IMR-90 (cell line): Measurements from ENCODE around the gene GBF1. TPM values are rescaled to one million over a fixed set of nuclear protein-coding genes. Genes with fewer than 3 reads are reported as not detected.

Source experiments
- ATAC-seq: fragments of 200-7000 bp; cut with Tn5 transposase; 2 replicates; pipeline ENCODE4 v1.9.1; 2020; ENCODE audit warnings: low read depth, mild to moderate bottlenecking, moderate library complexity
- BruUV-seq: library from RNA; stranded (reverse); fragments of 400-500 nt; replicated peaks from 2 replicates; lab custom pipeline; 2021; lab: Mats Ljungman, UMichigan
- CTCF ChIA-PET: fragments of 300-600 bp; formaldehyde crosslinking; extraction: SDS; loops from one replicate; lab custom pipeline; 2021; ENCODE audit warnings: antibody characterized with exemption; lab: Yijun Ruan, JAX
- POLR2A ChIA-PET: fragments of 300-600 bp; sonication (Branson Sonifier 250); formaldehyde crosslinking; loops from one replicate; lab custom pipeline; 2022; ENCODE audit warnings: antibody characterized with exemption; ENCODE audit not compliant: unreplicated experiment; lab: Charles Lee
- DNase-seq: peaks from one replicate; pipeline ENCODE4 v3.0.0; 2013
- H2AFZ ChIP-seq: replicated peaks from 2 replicates; pipeline ENCODE3; 2013; ENCODE audit warnings: low read length, mild to moderate bottlenecking; ENCODE audit not compliant: poor library complexity
- H2AK5ac ChIP-seq: 2 replicates; pipeline ENCODE4 v1.6.1; 2013; ENCODE audit warnings: low read depth, low read length, inconsistent platforms
- H2AK9ac ChIP-seq: replicated peaks from 2 replicates; pipeline ENCODE3; 2013; ENCODE audit warnings: mild to moderate bottlenecking, low read depth, low read length, moderate library complexity; ENCODE audit not compliant: poor library complexity
- H2BK120ac ChIP-seq: 2 replicates; pipeline ENCODE4 v1.6.1; 2013; ENCODE audit warnings: low read depth, low read length, inconsistent platforms
- H2BK15ac ChIP-seq: 3 replicates; pipeline ENCODE4 v1.6.1; 2013; ENCODE audit warnings: low read depth, low read length, inconsistent platforms
- H2BK20ac ChIP-seq: 2 replicates; pipeline ENCODE4 v1.6.1; 2013; ENCODE audit warnings: low read depth, mild to moderate bottlenecking, inconsistent platforms, low read length, moderate library complexity
- H2BK5ac ChIP-seq: 2 replicates; pipeline ENCODE4 v1.6.1; 2013; ENCODE audit warnings: mild to moderate bottlenecking, low read depth, low read length, inconsistent platforms; ENCODE audit not compliant: poor library complexity, severe bottlenecking
- H3K14ac ChIP-seq: replicated peaks from 2 replicates; pipeline ENCODE4 v1.6.1; 2013; ENCODE audit warnings: low read depth, low read length, inconsistent platforms
- H3K18ac ChIP-seq: 2 replicates; pipeline ENCODE4 v1.6.1; 2013; ENCODE audit warnings: low read depth, low read length, control low read depth
- H3K23ac ChIP-seq: 2 replicates; pipeline ENCODE4 v1.6.1; 2013; ENCODE audit warnings: low read depth, low read length, inconsistent platforms
- H3K27ac ChIP-seq: 2 replicates; pipeline ENCODE4 v1.5.1; 2013; ENCODE audit warnings: mild to moderate bottlenecking, control low read depth, low read length; ENCODE audit not compliant: insufficient read depth
- H3K27me3 ChIP-seq: 2 replicates; pipeline ENCODE4 v1.6.1; 2013; ENCODE audit warnings: low read length; ENCODE audit not compliant: control insufficient read depth, insufficient read depth
- H3K36me3 ChIP-seq: 2 replicates; pipeline ENCODE4 v1.6.1; 2013; ENCODE audit warnings: low read length, mixed read lengths; ENCODE audit not compliant: control insufficient read depth, insufficient read depth
- H3K4ac ChIP-seq: 2 replicates; pipeline ENCODE4 v1.6.1; 2013; ENCODE audit warnings: low read depth, low read length, inconsistent platforms
- H3K4me1 ChIP-seq: 2 replicates; pipeline ENCODE4 v1.6.1; 2013; ENCODE audit warnings: low read length, mixed read lengths; ENCODE audit not compliant: control insufficient read depth, insufficient read depth
- H3K4me2 ChIP-seq: 2 replicates; pipeline ENCODE4 v1.6.1; 2013; ENCODE audit warnings: low read depth, mild to moderate bottlenecking, control low read depth, low read length, moderate library complexity
- H3K4me3 ChIP-seq: 2 replicates; pipeline ENCODE4 v1.5.1; 2013; ENCODE audit warnings: low read depth, mild to moderate bottlenecking, control low read depth, low read length, moderate library complexity; ENCODE audit not compliant: insufficient read depth
- H3K56ac ChIP-seq: 2 replicates; pipeline ENCODE4 v1.6.1; 2013; ENCODE audit warnings: low read length, inconsistent platforms; ENCODE audit not compliant: insufficient read depth; ENCODE audit errors: extremely low read depth
- H3K79me1 ChIP-seq, 2 experiments: 2 replicates each; pipeline ENCODE4 v1.6.1; 2013; ENCODE audit warnings: low read length in 2 of 2, inconsistent platforms in 1 of 2, low read depth in 1 of 2
- H3K9ac ChIP-seq: 2 replicates; pipeline ENCODE4 v1.6.1; 2013; ENCODE audit warnings: low read depth, low read length, control low read depth
- H3K9me1 ChIP-seq: 2 replicates; pipeline ENCODE4 v1.6.1; 2013; ENCODE audit warnings: low read length, inconsistent platforms; ENCODE audit not compliant: insufficient read depth
- H3K9me3 ChIP-seq: 2 replicates; pipeline ENCODE4 v1.6.1; 2013; ENCODE audit warnings: low read length; ENCODE audit not compliant: control insufficient read depth, insufficient read depth
- H4K20me1 ChIP-seq: 2 replicates; pipeline ENCODE4 v1.6.1; 2013; ENCODE audit warnings: low read length, inconsistent platforms; ENCODE audit not compliant: insufficient read depth
- H4K5ac ChIP-seq: 2 replicates; pipeline ENCODE4 v1.6.1; 2013; ENCODE audit warnings: mild to moderate bottlenecking, low read depth, low read length, control low read depth
- H4K8ac ChIP-seq, 2 experiments: 2 replicates each; pipeline ENCODE4 v1.6.1; 2013; ENCODE audit warnings: low read depth in 2 of 2, low read length in 2 of 2, control low read depth in 1 of 2, inconsistent platforms in 1 of 2
- H4K91ac ChIP-seq: 2 replicates; pipeline ENCODE4 v1.6.1; 2013; ENCODE audit warnings: low read depth, low read length, inconsistent platforms; ENCODE audit not compliant: insufficient read depth
- FOS ChIP-seq: fragments of 150-350 bp; IDR thresholded peaks from 2 replicates; pipeline ENCODE4 v1.6.1; 2016; ENCODE audit warnings: low read depth, low read length
- RCOR1 ChIP-seq: IDR thresholded peaks from 2 replicates; pipeline ENCODE4 v1.6.1; 2012; ENCODE audit warnings: mild to moderate bottlenecking, low read length, improper control_type of control experiment; ENCODE audit not compliant: insufficient replicate concordance
- WGBS, 2 experiments: methylation state at CpG; one replicate each; pipeline versions ENCODE4 v1.1.5 to v1.1.7; 2013; ENCODE audit warnings: missing lambda C conversion rate in 2 of 2; ENCODE audit not compliant: insufficient read length in 1 of 2; ENCODE audit errors: extremely low coverage in 2 of 2; 5-methylcytosine and 5-hydroxymethylcytosine counted together
- dilution Hi-C: fragments of 300-500 bp; cut with HindIII; formaldehyde crosslinking; loops from one replicate; pipeline ENCODE4 v1.14.3; 2018; ENCODE audit warnings: low sequenced_read_pairs; ENCODE audit not compliant: unreplicated experiment
- in situ Hi-C: fragments of 300-500 bp; cut with MboI; formaldehyde crosslinking; loops from 3 replicates; pipeline ENCODE4 v1.14.3; 2019; ENCODE audit warnings: low sequenced_read_pairs, inconsistent platforms, mixed read lengths
- intact Hi-C: fragments of 100-400 bp; cut with micrococcal nuclease; formaldehyde crosslinking; loops from 2 replicates; pipeline ENCODE4 v1.10.0; 2022
- polyA plus RNA-seq, 3 experiments: library from polyadenylated mRNA; depleted of rRNA; stranded (reverse); fragments of >200 nt; gene quantifications; 2 replicates each; pipeline ENCODE4 v1.2.3, GENCODE V29; 2012; ENCODE audit warnings: low replicate concordance in 1 of 3
- total RNA-seq: library from RNA; depleted of rRNA; stranded (reverse); fragments of >200 nt; gene quantifications from 2 replicates; pipeline ENCODE4 v1.2.3, GENCODE V29; 2012
- TF ChIP-seq, protein P1 (sequence below): conservative IDR thresholded peaks from 2 replicates; pipeline ENCODE4 v1.5.1; 2012; ENCODE audit warnings: mild to moderate bottlenecking, low read depth, low read length, improper control_type of control experiment

The GBF1 gene
- total and polyA plus RNA-seq, 2 of the 4 experiments (the other 2 are of a cell fraction) = 38.7 to 40.1 TPM

DNA sequence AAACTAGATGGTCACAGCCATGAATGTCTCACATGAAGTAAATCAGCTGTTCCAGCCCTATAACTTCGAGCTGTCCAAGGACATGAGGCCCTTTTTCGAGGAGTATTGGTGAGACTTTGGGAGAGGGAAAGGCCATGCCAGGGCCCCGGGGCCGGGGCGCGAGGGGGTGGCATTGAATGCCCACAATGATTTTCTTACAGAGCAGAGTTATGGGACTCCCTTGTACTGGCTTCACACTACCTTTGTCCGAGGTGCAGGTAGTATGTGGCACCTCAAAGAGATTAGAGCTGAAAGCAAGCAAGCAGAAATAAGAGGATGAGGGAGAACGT, 18.8 kb upstream of the GBF1 start:
- peak overlapping the region; percentile 84 for H3K4me2 ChIP-seq
- H3K79me1 ChIP-seq = no peaks in the 10 kb centered on the region
- ChIA-PET POLR2A (no interaction called here), CTCF (interaction anchor here (1.2 to 1.7 kb wide), 2 partner anchors 57 to 126 kb away, joined by 6 to 8 read pairs; no protein-coding TSS in a partner anchor)
- dilution Hi-C loops (no loop called here), in situ Hi-C loops (loop anchor here (5.0 to 10.0 kb wide), 3 partner anchors 59 to 258 kb away; no protein-coding TSS in a partner anchor), intact Hi-C loops (loop anchor here (10.0 kb wide), 1 partner anchor 358 kb away; no protein-coding TSS in a partner anchor)
- H4K20me1 ChIP-seq = peaks cover 10% of the 10 kb centered on the region
- H3K4me3 ChIP-seq = peak overlapping the region; percentile 33
- no peak overlapping the region for H2BK120ac ChIP-seq
- H3K36me3 ChIP-seq = no peaks in the 10 kb centered on the region
- H2AFZ ChIP-seq = peak overlapping the region; percentile 95
- no peak for DNase-seq
- H3K18ac ChIP-seq = no peak overlapping the region
- no peak overlapping the region for H2BK15ac ChIP-seq
- H3K9ac ChIP-seq = no peak overlapping the region
- no peak overlapping the region for H3K4ac ChIP-seq
- H2AK5ac ChIP-seq = no peak overlapping the region
- 61% methylated on average over 6 of the region's 8 CpGs; no CpG with 5 or more reads in 1 of the 2 experiments for WGBS, 2 experiments
- H3K9me3 ChIP-seq = no peaks in the 10 kb centered on the region
- H4K8ac ChIP-seq = no peak overlapping the region
- H3K14ac ChIP-seq = no peak overlapping the region
- H3K9me1 ChIP-seq = 0 out of 2 replicates have a peak, but pooled peaks cover 3% of the 10 kb centered on the region
- no peak overlapping the region for H4K5ac ChIP-seq
- BruUV-seq = no TSS peak
- no peak for TF ChIP-seq RCOR1
- TF ChIP-seq, protein P1, sequence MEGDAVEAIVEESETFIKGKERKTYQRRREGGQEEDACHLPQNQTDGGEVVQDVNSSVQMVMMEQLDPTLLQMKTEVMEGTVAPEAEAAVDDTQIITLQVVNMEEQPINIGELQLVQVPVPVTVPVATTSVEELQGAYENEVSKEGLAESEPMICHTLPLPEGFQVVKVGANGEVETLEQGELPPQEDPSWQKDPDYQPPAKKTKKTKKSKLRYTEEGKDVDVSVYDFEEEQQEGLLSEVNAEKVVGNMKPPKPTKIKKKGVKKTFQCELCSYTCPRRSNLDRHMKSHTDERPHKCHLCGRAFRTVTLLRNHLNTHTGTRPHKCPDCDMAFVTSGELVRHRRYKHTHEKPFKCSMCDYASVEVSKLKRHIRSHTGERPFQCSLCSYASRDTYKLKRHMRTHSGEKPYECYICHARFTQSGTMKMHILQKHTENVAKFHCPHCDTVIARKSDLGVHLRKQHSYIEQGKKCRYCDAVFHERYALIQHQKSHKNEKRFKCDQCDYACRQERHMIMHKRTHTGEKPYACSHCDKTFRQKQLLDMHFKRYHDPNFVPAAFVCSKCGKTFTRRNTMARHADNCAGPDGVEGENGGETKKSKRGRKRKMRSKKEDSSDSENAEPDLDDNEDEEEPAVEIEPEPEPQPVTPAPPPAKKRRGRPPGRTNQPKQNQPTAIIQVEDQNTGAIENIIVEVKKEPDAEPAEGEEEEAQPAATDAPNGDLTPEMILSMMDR = no peak
- TF ChIP-seq FOS = no peak
- no peak overlapping the region for H2BK5ac ChIP-seq
- H2BK20ac ChIP-seq = no peak overlapping the region
- no peak overlapping the region for H3K27ac ChIP-seq
- peaks cover 11% of the 10 kb centered on the region for H3K4me1 ChIP-seq
- no peak overlapping the region for H4K91ac ChIP-seq
- H3K23ac ChIP-seq = no peak overlapping the region
- H2AK9ac ChIP-seq = no peak overlapping the region
- H3K56ac ChIP-seq = no peak overlapping the region
- ATAC-seq = no peak
- peaks cover 23% of the 10 kb centered on the region for H3K27me3 ChIP-seq
